ENCODE data around the gene CCDC66. TPM values are rescaled to one million over a fixed set of nuclear protein-coding genes. Genes with fewer than 3 reads are reported as not detected.

CCDC66 gene
- total and polyA plus RNA-seq, 2 donors (not counting 1 experiment from before 2014, with no cell fraction given): 12.3 to 53.7 TPM

- CTCF ChIA-PET: interaction anchor here (1.0 kb wide), 1 partner anchor 15 kb away, joined by 3 read pairs; no protein-coding TSS in a partner anchor
- no peaks in the 10 kb centered on the region for H3K9me3 ChIP-seq (ENCODE audit: control extremely low read depth in 1 of 3, control insufficient read depth in 2 of 3, insufficient read depth in 1 of 3, low read length in 2 of 3)
- no peak overlapping the region for H3K4me3 Mint-ChIP-seq
- H3K4me1 Mint-ChIP-seq: no peaks in the 10 kb centered on the region
- no peak overlapping the region for H2AFZ ChIP-seq (ENCODE audit: insufficient read depth, low read depth, low read length, poor library complexity, severe bottlenecking)
- TF ChIP-seq EZH2 (IDR thresholded peaks at IDR 0.05; ENCODE audit: borderline replicate concordance, insufficient read depth, low read depth, low read length, poor library complexity, severe bottlenecking): no peak
- no peak for TF ChIP-seq CTCF (IDR thresholded peaks at IDR 0.05)
- no peaks in the 10 kb centered on the region for H3K9me3 Mint-ChIP-seq (ENCODE audit: insufficient read depth)
- peaks cover 7 to 50% of the 10 kb centered on the region in 2 experiments for H3K36me3 ChIP-seq (replicated peaks in 1 of 2; ENCODE audit: control extremely low read depth in 1 of 2, control insufficient read depth in 1 of 2, extremely low read depth in 1 of 2, insufficient read depth in 2 of 2, low read length in 1 of 2)
- H3K4me3 ChIP-seq (ENCODE audit: control extremely low read depth in 1 of 5, extremely low read depth in 1 of 5, insufficient read depth in 1 of 5, low read depth in 2 of 5, low read length in 4 of 5): no peak overlapping the region
- H3K27ac Mint-ChIP-seq: no peak overlapping the region
- 100% methylated on average over 1 of the region's 4 CpGs for WGBS (ENCODE audit: insufficient coverage)
- no peak overlapping the region for H3K27ac ChIP-seq (ENCODE audit: low read length in 2 of 2)
- no peaks in the 10 kb centered on the region for H3K27me3 Mint-ChIP-seq
- ATAC-seq (ENCODE audit: low read depth) (no peak), DNase-seq (no peak)
- H3K4me1 ChIP-seq (ENCODE audit: control insufficient read depth in 2 of 2, insufficient read depth in 2 of 2, low read length in 2 of 2): no peaks in the 10 kb centered on the region
- H3K4me2 ChIP-seq (replicated peaks; ENCODE audit: low read depth, low read length, poor library complexity, severe bottlenecking): no peak overlapping the region
- no peaks in the 10 kb centered on the region for H3K79me2 ChIP-seq (ENCODE audit: control insufficient read depth, insufficient read depth, low read length)
- no peak overlapping the region for H3K9ac ChIP-seq (ENCODE audit: low read length)
- POLR2A ChIA-PET: no interaction called here
- no peaks in the 10 kb centered on the region for H3K27me3 ChIP-seq (replicated peaks in 1 of 4; ENCODE audit: control extremely low read depth in 1 of 4, control insufficient read depth in 3 of 4, insufficient read depth in 4 of 4, low read length in 3 of 4)
- intact Hi-C loops (cut with micrococcal nuclease): no loop called here
- no peaks in the 10 kb centered on the region for H4K20me1 ChIP-seq (ENCODE audit: control insufficient read depth, insufficient read depth, low read length, poor library complexity, severe bottlenecking)
Measured at GRCh38 chr3:56633181-56633580, 76.2 kb downstream of the CCDC66 start.

GRCh38 chr3:56633602-56634535 is 76.9 kb downstream of the CCDC66 start:
- H4K20me1 ChIP-seq (ENCODE audit: control insufficient read depth, insufficient read depth, low read length, poor library complexity, severe bottlenecking): no peaks in the 10 kb centered on the region
- intact Hi-C loops (cut with micrococcal nuclease): no loop called here
- Mint-ChIP-seq H3K27me3 (no peaks in the 10 kb centered on the region), H3K4me3 (no peak overlapping the region), H3K4me1 (no peaks in the 10 kb centered on the region), H3K9me3 (ENCODE audit: insufficient read depth) (no peaks in the 10 kb centered on the region), H3K27ac (peak overlapping the region; percentile 7)
- no peaks in the 10 kb centered on the region for H3K79me2 ChIP-seq (ENCODE audit: control insufficient read depth, insufficient read depth, low read length)
- H3K4me2 ChIP-seq (replicated peaks; ENCODE audit: low read depth, low read length, poor library complexity, severe bottlenecking): no peak overlapping the region
- no peak overlapping the region for H2AFZ ChIP-seq (ENCODE audit: insufficient read depth, low read depth, low read length, poor library complexity, severe bottlenecking)
- DNase-seq (no peak), ATAC-seq (ENCODE audit: low read depth) (no peak)
- H3K4me3 ChIP-seq (ENCODE audit: control extremely low read depth in 1 of 5, extremely low read depth in 1 of 5, insufficient read depth in 1 of 5, low read depth in 2 of 5, low read length in 4 of 5): no peak overlapping the region
- TF ChIP-seq CTCF (IDR thresholded peaks at IDR 0.05) (no peak), EZH2 (IDR thresholded peaks at IDR 0.05; ENCODE audit: borderline replicate concordance, insufficient read depth, low read depth, low read length, poor library complexity, severe bottlenecking) (no peak)
- CTCF ChIA-PET: interaction anchor here (1.0 kb wide), 1 partner anchor 16 kb away, joined by 3 read pairs; no protein-coding TSS in a partner anchor
- no peaks in the 10 kb centered on the region for H3K4me1 ChIP-seq (ENCODE audit: control insufficient read depth in 2 of 2, insufficient read depth in 2 of 2, low read length in 2 of 2)
- H3K27ac ChIP-seq (ENCODE audit: low read length in 2 of 2): no peak overlapping the region
- H3K27me3 ChIP-seq (replicated peaks in 1 of 4; ENCODE audit: control extremely low read depth in 1 of 4, control insufficient read depth in 3 of 4, insufficient read depth in 4 of 4, low read length in 3 of 4): no peaks in the 10 kb centered on the region
- H3K9ac ChIP-seq (ENCODE audit: low read length): no peak overlapping the region
- WGBS (ENCODE audit: insufficient coverage): no CpG with 5 or more reads among the region's 9 CpGs
- H3K9me3 ChIP-seq (ENCODE audit: control extremely low read depth in 1 of 3, control insufficient read depth in 2 of 3, insufficient read depth in 1 of 3, low read length in 2 of 3): no peaks in the 10 kb centered on the region
- POLR2A ChIA-PET: no interaction called here
- peaks cover 7 to 48% of the 10 kb centered on the region in 2 experiments for H3K36me3 ChIP-seq (replicated peaks in 1 of 2; ENCODE audit: control extremely low read depth in 1 of 2, control insufficient read depth in 1 of 2, extremely low read depth in 1 of 2, insufficient read depth in 2 of 2, low read length in 1 of 2)
